Measurements from ENCODE around the gene FOXP2. TPM values are rescaled to one million over a fixed set of nuclear protein-coding genes. Genes with fewer than 3 reads are reported as not detected.
A peak's percentile ranks its signal among the peaks of the same experiment; 100 is the strongest.

Gene FOXP2
- total RNA-seq, 1 donor from 2014 or later = 2.3 TPM

DNA sequence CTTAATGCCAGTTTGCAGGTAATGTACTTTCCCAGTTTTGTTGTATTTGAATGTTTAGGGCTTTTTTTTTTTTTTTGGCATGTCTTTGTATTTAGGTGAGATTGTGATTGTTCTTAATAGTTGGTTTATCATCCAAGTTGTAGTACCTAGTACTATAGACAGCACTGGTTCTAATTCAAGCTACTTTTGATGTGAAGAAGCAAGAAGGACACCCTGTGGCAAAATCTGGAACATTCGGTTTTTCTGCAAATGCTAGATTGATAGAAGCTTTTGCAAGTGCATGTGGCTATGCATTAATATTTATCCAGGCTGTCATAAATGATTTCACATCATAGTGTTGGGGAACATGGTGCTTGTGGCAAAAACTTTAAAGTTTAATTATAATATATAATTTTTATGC is 248.9 kb downstream of the FOXP2 start:
- intact Hi-C loops (cut with DNase I) = no loop called here
- ATAC-seq (ENCODE audit: poor library complexity) = no peak
- no peak for DNase-seq

GRCh38 chr7:114670676-114671075 is 256.1 kb downstream of the FOXP2 start:
- DNase-seq (no peak), ATAC-seq (ENCODE audit: poor library complexity) (no peak)
- intact Hi-C loops (cut with DNase I) = no loop called here

GRCh38 chr7:114671563-114672123 is 257.0 kb downstream of the FOXP2 start:
- no peak for DNase-seq
- no peak for ATAC-seq (ENCODE audit: poor library complexity)
- intact Hi-C loops (cut with DNase I) = no loop called here

DNA sequence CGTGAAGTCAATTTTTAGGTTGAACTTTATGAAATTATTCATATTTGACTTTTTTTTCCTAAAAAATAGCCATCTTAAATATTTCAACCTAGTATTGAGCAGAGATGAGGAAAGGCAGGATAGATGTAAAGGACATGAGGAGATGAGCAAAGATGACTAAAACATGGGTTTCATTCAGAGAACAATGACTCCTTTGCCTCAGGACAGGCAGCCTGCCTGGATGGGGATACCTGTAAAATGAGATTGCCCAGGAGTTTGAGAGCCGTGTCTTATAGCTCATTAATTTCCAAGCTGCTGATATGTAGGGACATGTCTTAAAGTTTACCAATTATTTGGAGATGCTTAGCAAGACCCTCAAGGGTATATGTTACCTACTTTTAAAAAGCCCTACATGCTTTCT is 263.5 kb downstream of the FOXP2 start:
- no peak for ATAC-seq (ENCODE audit: poor library complexity)
- DNase-seq = no peak
- intact Hi-C loops (cut with DNase I) = no loop called here

- ATAC-seq (ENCODE audit: poor library complexity) (no peak), DNase-seq (no peak)
- intact Hi-C loops (cut with DNase I) = no loop called here
Observed at GRCh38 chr7:114687238-114687637, 272.6 kb downstream of the FOXP2 start.

DNA sequence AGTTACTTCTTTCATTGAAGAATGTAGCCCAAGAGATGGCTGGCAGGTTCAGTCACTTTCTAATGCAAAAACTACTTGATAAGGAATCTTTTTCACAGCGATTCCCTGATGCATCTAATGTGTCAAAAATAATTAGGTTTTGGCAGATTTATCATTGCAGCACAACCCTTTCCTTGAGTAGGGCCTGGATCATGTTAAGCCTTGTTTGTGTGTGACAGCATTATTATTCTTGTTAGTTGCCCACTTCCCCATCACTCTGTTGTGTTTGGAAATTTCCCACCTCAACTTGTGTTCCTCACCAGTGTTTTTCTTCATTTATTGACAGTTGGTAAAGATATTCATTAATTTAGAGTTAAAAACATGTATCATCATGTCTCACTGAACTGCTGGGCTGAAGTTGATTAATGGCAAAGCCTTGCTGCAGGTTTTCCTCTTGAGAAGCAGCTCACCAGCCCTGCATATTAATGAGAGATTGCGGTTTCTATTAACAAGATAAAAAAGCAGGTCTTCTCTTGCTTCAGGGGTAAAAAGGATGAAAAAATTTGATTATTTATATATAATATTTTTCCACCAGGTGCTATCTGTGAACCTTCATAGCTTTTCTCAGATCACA is 273.9 kb downstream of the FOXP2 start:
- intact Hi-C loops (cut with DNase I) = no loop called here
- ATAC-seq (ENCODE audit: poor library complexity) (no peak), DNase-seq (no peak)

DNA sequence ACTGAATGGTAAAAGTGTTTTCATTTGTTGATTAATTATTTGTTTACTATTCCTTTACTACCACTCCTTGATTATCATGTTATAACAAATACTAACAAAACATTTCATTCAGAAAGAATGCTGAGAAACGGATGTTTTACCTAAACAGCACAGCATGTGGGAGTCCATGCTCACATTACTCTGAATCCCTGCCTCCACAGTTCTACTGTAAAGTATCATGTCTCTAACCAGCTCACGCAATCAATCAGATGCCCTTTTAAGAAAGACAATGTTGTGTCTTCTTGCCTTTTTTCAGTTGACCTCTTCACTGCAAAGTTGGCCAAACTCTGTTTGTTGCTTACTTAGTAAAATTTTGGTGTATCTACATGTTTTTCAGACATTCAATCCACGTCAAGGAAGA is 274.8 kb downstream of the FOXP2 start:
- DNase-seq = no peak
- intact Hi-C loops (cut with DNase I) = no loop called here
- no peak for ATAC-seq (ENCODE audit: poor library complexity)

GRCh38 chr7:114691605-114692004 is 277.0 kb downstream of the FOXP2 start:
- ATAC-seq (ENCODE audit: poor library complexity) = no peak
- intact Hi-C loops (cut with DNase I) = no loop called here
- no peak for DNase-seq

- ATAC-seq (ENCODE audit: poor library complexity) (no peak), DNase-seq (no peak)
- intact Hi-C loops (cut with DNase I) = no loop called here
Observed at GRCh38 chr7:114695182-114695581, 280.6 kb downstream of the FOXP2 start.

DNA sequence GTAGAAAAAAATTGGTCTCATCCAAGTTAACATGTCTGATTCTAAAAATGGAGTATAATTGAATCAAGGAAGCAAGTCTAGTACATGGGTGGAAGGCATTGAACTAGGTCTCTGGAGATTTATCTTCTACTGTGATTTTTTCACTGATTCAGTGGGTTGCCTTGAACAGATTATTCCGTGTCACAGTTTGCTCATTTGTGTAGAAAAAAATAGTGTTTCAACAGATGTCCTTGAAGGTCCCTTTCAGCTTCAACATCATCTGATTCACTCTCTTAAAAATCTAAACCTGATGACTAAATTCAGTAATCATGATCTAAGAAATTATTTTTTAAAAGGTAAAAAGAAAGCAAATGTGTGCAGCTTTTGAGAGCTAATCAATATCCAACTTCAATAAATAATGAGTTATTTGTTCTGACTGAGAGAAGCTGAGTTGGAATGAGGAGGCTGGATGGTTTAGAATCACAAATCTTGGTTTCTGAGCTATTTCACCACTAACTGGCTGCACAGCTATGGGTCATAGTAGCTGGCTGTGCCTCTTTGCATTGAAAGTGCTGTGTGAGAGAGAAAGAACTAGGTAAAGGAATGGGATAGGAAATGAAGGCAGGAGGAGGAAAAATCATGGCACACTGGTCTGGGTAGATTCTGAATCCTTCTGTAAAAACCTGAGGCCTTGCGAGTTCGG is 285.8 kb downstream of the FOXP2 start:
- ATAC-seq (ENCODE audit: poor library complexity) (no peak), DNase-seq (no peak)
- intact Hi-C loops (cut with DNase I) = no loop called here

GRCh38 chr7:114703677-114704076 is 289.1 kb downstream of the FOXP2 start:
- intact Hi-C loops (cut with DNase I) = no loop called here
- ATAC-seq (ENCODE audit: poor library complexity) (no peak), DNase-seq (no peak)

GRCh38 chr7:114708646-114709045 is 294.0 kb downstream of the FOXP2 start:
- no peak for ATAC-seq (ENCODE audit: poor library complexity)
- intact Hi-C loops (cut with DNase I) = no loop called here

DNA sequence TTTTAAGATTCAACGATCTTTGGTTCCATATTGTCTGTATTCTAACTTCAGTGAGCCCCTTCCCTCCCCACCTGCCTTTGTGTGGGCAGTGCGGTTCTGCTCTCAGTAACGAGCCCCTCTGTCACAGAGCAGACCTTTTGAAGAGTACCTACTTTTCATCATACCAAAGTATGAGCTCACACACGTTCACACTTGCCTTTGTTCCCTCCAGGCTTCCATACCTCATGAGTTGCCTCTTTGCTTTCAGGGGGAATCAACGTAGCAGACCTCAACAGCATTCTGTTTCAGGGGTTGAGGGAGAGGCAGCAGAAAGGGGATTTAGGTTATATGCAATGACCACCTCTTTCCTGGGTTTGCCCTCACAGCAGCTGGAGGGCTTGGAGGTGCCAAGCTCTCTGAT is 295.9 kb downstream of the FOXP2 start:
- intact Hi-C loops (cut with DNase I) = no loop called here
- no peak for ATAC-seq (ENCODE audit: poor library complexity)
- no peak for DNase-seq

More at GRCh38 chr7:114708646-114709045, 294.0 kb downstream of the FOXP2 start:
- DNase-seq = peak; percentile 33

GRCh38 chr7:114711241-114711640 is 296.6 kb downstream of the FOXP2 start:
- DNase-seq (no peak), ATAC-seq (ENCODE audit: poor library complexity) (no peak)
- intact Hi-C loops (cut with DNase I) = no loop called here

GRCh38 chr7:114715907-114716306 is 301.3 kb downstream of the FOXP2 start:
- intact Hi-C loops (cut with DNase I) = no loop called here
- DNase-seq = no peak
- ATAC-seq (ENCODE audit: poor library complexity) = no peak

GRCh38 chr7:114718861-114719260 is 304.2 kb downstream of the FOXP2 start:
- DNase-seq = no peak
- intact Hi-C loops (cut with DNase I) = no loop called here

GRCh38 chr7:114720725-114721124 is 306.1 kb downstream of the FOXP2 start:
- DNase-seq = no peak
- intact Hi-C loops (cut with DNase I) = no loop called here
- no peak for ATAC-seq (ENCODE audit: poor library complexity)

More at GRCh38 chr7:114718861-114719260, 304.2 kb downstream of the FOXP2 start:
- ATAC-seq (ENCODE audit: poor library complexity) = no peak

- no peak for DNase-seq
- intact Hi-C loops (cut with DNase I) = no loop called here
- ATAC-seq (ENCODE audit: poor library complexity) = no peak
Observed at GRCh38 chr7:114722562-114722961, 307.9 kb downstream of the FOXP2 start.

DNA sequence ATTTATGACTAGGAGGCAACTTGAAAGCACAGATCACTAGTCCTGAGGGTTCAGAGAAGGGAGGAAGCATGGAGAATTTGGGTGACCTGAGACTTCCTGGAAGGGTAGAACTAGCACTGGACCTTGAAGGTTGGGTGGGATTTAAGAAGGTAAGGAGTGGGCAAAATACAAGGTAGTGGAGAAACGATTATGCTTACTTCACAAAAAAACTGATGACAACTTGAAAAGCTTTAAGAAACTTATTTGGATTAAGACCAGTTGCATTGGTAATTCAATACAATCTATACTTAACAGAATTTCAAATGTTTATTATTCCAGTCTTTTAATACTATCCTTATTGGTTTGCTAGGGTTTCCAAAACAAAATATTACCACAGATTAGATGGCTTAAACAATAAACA is 308.7 kb downstream of the FOXP2 start:
- intact Hi-C loops (cut with DNase I) = no loop called here
- no peak for ATAC-seq (ENCODE audit: poor library complexity)
- no peak for DNase-seq

DNA sequence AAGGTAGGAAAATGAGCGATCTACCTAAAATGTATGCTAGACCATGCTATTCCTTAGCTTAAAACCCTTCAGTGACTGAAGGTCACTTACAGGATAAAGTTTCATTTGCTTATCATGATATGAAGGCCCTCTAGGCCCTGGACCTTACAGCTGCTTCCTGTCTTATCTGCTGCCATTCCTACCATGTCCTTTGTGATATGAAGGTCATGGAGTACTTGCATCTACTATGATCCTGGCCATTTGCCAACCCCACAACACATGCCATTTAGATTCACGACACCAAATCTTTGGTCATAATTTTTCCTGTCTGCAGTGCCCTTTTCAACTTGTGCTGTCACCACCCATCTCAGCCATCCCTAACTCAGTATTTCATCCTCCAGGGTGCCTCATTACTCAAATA is 325.5 kb downstream of the FOXP2 start:
- intact Hi-C loops (cut with DNase I) = no loop called here

More for the DNA sequence above, 325.5 kb downstream of the FOXP2 start:
- no peak for ATAC-seq (ENCODE audit: poor library complexity)
- DNase-seq = no peak
